ENCODE measurements around the gene NR4A3. TPM values are rescaled to one million over a fixed set of nuclear protein-coding genes. Genes with fewer than 3 reads are reported as not detected.

The NR4A3 gene
- total RNA-seq, 1 experiment from 2014 or later = 0.86 TPM

GRCh38 chr9:99870126-99870525, 48.4 kb downstream of the NR4A3 start:
- Histone ChIP-seq H3K27ac (ENCODE audit: low read depth, low read length) (no peak overlapping the region), H3K4me1 (ENCODE audit: control insufficient read depth in 1 of 2, insufficient read depth in 2 of 2, low read length in 2 of 2) (peaks cover 0 to 10% of the 10 kb centered on the region in 2 experiments; a peak in 2 of 4 replicates), H3K36me3 (ENCODE audit: control insufficient read depth in 1 of 2, insufficient read depth in 2 of 2, low read length in 2 of 2) (no peaks in the 10 kb centered on the region), H3K79me2 (ENCODE audit: insufficient read depth, low read length) (no peaks in the 10 kb centered on the region), H3K9me3 (ENCODE audit: control insufficient read depth in 1 of 2, insufficient read depth in 1 of 2, low read depth in 1 of 2, low read length in 2 of 2) (no peaks in the 10 kb centered on the region), H3K27me3 (ENCODE audit: insufficient read depth, low read length) (no peaks in the 10 kb centered on the region), H3K9ac (ENCODE audit: low read length) (no peak overlapping the region), H3K4me2 (ENCODE audit: low read length) (no peak overlapping the region), H2AFZ (ENCODE audit: low read depth, low read length, poor library complexity, severe bottlenecking) (no peak overlapping the region), H3K4me3 (replicated peaks in 1 of 2; ENCODE audit: low read depth in 1 of 2, low read length in 2 of 2) (no peak overlapping the region), H3K9me2 (ENCODE audit: insufficient read depth) (no peaks in the 10 kb centered on the region), H4K20me1 (ENCODE audit: insufficient read depth) (no peaks in the 10 kb centered on the region)
- POLR2A ChIA-PET = no interaction called here
- ATAC-seq (no peak), DNase-seq (ENCODE audit: low read depth, low spot score) (no peak)
- no TSS peak for BruUV-seq (replicated peaks)
- RAD21 ChIA-PET (ENCODE audit: low non-redundant PET in 1 of 2, low total read pairs in 2 of 2, uncharacterized antibody in 2 of 2, unreplicated experiment in 2 of 2) = no interaction called here
- no peak for TF ChIP-seq YY1 (IDR thresholded peaks at IDR 0.05; ENCODE audit: extremely low read depth, insufficient replicate concordance, low read depth, low read length)
- no peak for TF ChIP-seq POLR2AphosphoS5 (IDR thresholded peaks at IDR 0.05; ENCODE audit: low read depth, low read length)
- no peak for TF ChIP-seq MAX (IDR thresholded peaks at IDR 0.05)
- no peak for TF ChIP-seq CTCF (IDR thresholded peaks at IDR 0.05 in 2 of 3, conservative IDR thresholded peaks at IDR 0.05 in 1 of 3; ENCODE audit: borderline replicate concordance in 1 of 3, insufficient read depth in 1 of 3, low read depth in 2 of 3, low read length in 2 of 3)
- TF ChIP-seq FOSL1 (IDR thresholded peaks at IDR 0.05; ENCODE audit: low read depth) = no peak
- no peak for TF ChIP-seq EZH2phosphoT487 (IDR thresholded peaks at IDR 0.05; ENCODE audit: borderline replicate concordance)
- TF ChIP-seq TCF7L2 (IDR thresholded peaks at IDR 0.05; ENCODE audit: borderline replicate concordance, extremely low read depth, insufficient read depth, insufficient read length) = no peak
- CTCF ChIA-PET = no interaction called here
- intact Hi-C loops (cut with micrococcal nuclease) = no loop called here

GRCh38 chr9:99873531-99873930, 51.8 kb downstream of the NR4A3 start:
- no peak overlapping the region for H2AFZ ChIP-seq (ENCODE audit: low read depth, low read length, poor library complexity, severe bottlenecking)
- H3K4me2 ChIP-seq (ENCODE audit: low read length) = peak overlapping the region; percentile 4; the same call in 1 of the 2 replicates
- H3K79me2 ChIP-seq (ENCODE audit: insufficient read depth, low read length) = no peaks in the 10 kb centered on the region
- H3K4me1 ChIP-seq (ENCODE audit: control insufficient read depth in 1 of 2, insufficient read depth in 2 of 2, low read length in 2 of 2) = peaks cover 0 to 10% of the 10 kb centered on the region in 2 experiments; a peak in 1 of 4 replicates
- H3K4me3 ChIP-seq (replicated peaks in 1 of 2; ENCODE audit: low read depth in 1 of 2, low read length in 2 of 2) = no peak overlapping the region
- BruUV-seq (replicated peaks) = no TSS peak
- H3K9ac ChIP-seq (ENCODE audit: low read length) = no peak overlapping the region
- ChIA-PET CTCF (no interaction called here), POLR2A (no interaction called here), RAD21 (ENCODE audit: low non-redundant PET in 1 of 2, low total read pairs in 2 of 2, uncharacterized antibody in 2 of 2, unreplicated experiment in 2 of 2) (no interaction called here)
- H3K27ac ChIP-seq (ENCODE audit: low read depth, low read length) = no peak overlapping the region
- H3K36me3 ChIP-seq (ENCODE audit: control insufficient read depth in 1 of 2, insufficient read depth in 2 of 2, low read length in 2 of 2) = no peaks in the 10 kb centered on the region
- no peak for DNase-seq (ENCODE audit: low read depth, low spot score)
- no peaks in the 10 kb centered on the region for H3K27me3 ChIP-seq (ENCODE audit: insufficient read depth, low read length)
- no peaks in the 10 kb centered on the region for H3K9me3 ChIP-seq (ENCODE audit: control insufficient read depth in 1 of 2, insufficient read depth in 1 of 2, low read depth in 1 of 2, low read length in 2 of 2)
- TF ChIP-seq ZBTB33 (IDR thresholded peaks at IDR 0.05; ENCODE audit: extremely low read depth, insufficient replicate concordance, low read length) (no peak), FOSL1 (IDR thresholded peaks at IDR 0.05; ENCODE audit: low read depth) (peak; percentile 15; the same call in 1 of the 2 replicates), JUND (IDR thresholded peaks at IDR 0.05) (0 out of 2 replicates have a peak, but pooled peaks have one; percentile 24)
- H3K9me2 ChIP-seq (ENCODE audit: insufficient read depth) = no peaks in the 10 kb centered on the region
- no peak for ATAC-seq
- intact Hi-C loops (cut with micrococcal nuclease) = no loop called here
- H4K20me1 ChIP-seq (ENCODE audit: insufficient read depth) = no peaks in the 10 kb centered on the region

Measured in HCT116 (cell line).